Stimulated activated CD8-positive, alpha-beta memory T cell treated with anti-CD3 and anti-CD28 coated beads, Interleukin-7, amount 100 ng/mL, for 24 hours (primary cell): Measurements from ENCODE around the gene PDHX.
"Not testable (repeated sequence)": the region's sequence is repeated elsewhere in the genome, so short reads cannot be mapped to it uniquely, and the experiment has no call there.

Experiments used
- DNase-seq: peaks from one replicate; pipeline ENCODE4 v3.0.0-alpha.2; 2020; ENCODE audit warnings: low read depth

PDHX gene

DNA sequence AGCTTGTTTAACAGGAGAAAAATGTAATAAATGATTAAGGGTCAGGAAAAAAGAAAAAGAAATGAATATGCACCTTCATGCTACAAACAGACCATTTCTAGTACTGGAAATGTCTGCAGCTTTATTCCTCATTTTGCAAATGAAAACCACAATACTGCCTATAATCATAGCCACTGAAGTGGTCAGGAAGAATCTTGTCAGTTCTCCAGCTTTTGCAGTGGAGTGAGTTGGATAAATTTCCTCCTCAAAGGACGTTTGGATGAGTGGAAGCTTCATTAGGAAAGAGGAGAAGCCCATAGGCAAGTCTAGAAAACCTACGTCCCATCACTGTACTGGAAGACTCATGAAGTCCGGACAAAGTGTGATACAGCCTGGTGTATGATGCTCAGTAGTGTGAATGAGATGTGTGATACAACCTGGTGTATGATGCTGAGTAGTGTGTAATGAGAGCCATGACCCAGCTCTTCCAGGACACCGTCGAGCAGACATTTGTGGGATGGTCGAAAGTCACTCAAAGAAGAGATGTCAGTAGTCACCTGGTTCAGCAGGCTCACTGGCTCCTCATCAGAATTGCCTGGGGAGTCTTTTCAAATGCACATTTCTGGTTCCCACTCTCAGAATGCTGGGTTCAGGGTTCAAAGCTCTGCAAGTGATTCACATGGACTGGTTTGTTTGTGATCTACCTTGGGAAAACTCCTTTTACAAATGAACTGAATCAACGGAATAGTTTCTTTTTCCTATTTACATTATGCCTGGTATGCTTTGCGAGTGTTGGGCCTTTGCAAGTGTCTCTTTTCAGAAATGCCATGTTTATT, 101.3 kb downstream of the PDHX start:
- no peak for DNase-seq

DNA sequence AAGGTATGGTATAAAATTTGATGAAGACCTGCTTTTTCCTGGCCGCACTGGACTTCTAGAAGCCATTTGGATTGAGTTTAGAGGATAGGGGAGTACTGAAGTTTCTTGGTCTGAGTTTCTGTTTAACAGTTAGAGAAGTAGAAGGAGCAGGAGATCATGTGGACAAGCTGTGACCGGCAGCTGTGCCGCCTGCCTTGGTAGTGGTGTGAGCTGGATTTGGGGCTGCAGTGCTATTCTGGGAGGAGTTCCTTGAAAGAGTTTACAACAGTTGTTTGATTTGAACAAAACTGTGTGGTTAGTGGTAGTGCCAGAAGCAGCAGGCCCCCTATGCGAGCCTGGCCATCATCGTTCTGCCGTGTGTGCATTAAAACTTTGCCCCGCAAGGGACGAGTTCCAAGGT, 105.2 kb downstream of the PDHX start:
- DNase-seq: no peak

GRCh38 chr11:35023940-35024339, 107.5 kb downstream of the PDHX start:
- not testable (repeated sequence) for DNase-seq

- DNase-seq: not testable (repeated sequence)
Observed at GRCh38 chr11:35028007-35028406, 111.6 kb downstream of the PDHX start.

GRCh38 chr11:35029979-35030682, 113.7 kb downstream of the PDHX start:
- DNase-seq: no peak

GRCh38 chr11:35030716-35031213, 114.3 kb downstream of the PDHX start:
- no peak for DNase-seq

DNA sequence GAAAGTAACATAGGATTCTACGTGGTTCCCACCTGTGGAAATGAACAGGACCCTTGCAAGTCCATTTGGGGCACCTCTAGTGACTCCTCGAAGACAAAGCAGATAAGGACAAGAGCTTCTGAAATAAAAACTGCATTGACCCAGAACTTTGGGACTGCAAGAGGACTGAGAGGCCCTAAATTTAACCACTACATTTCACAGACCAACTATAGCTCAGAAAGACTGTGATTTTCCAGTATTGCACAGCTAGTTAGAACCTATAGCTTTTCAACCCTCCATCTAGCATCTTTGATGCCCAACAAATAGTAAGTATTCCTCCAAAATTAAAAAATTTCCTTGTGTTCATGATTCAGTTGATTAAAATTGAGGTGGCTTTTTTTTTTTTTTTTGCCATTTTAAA, 114.9 kb downstream of the PDHX start:
- no peak for DNase-seq

- DNase-seq: no peak
Observed at GRCh38 chr11:35031867-35032266, 115.4 kb downstream of the PDHX start.

GRCh38 chr11:35033011-35033410, 116.6 kb downstream of the PDHX start:
- no peak for DNase-seq

DNA sequence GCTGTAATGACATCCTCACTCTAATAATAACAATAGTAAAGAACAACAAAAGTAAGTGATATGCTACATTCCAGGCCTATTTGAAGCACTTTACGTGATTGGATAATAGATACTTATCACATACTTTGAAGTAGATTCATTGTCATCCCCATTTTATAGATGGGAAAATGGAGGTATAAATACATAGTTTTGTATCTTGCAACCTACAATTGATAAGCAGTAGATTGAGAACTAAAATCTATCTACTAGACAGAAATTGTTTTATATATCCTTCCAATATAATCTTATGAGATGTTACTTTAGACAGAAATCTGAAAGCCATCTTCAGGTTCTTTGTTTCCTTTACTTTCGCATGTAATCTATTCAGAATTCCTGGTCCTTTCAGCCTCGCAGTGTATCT, 118.0 kb downstream of the PDHX start:
- DNase-seq: no peak

GRCh38 chr11:35035894-35036408, 119.5 kb downstream of the PDHX start:
- no peak for DNase-seq

GRCh38 chr11:35036639-35037038, 120.2 kb downstream of the PDHX start:
- DNase-seq: no peak

GRCh38 chr11:35038211-35038928, 122.0 kb downstream of the PDHX start:
- DNase-seq: no peak

DNA sequence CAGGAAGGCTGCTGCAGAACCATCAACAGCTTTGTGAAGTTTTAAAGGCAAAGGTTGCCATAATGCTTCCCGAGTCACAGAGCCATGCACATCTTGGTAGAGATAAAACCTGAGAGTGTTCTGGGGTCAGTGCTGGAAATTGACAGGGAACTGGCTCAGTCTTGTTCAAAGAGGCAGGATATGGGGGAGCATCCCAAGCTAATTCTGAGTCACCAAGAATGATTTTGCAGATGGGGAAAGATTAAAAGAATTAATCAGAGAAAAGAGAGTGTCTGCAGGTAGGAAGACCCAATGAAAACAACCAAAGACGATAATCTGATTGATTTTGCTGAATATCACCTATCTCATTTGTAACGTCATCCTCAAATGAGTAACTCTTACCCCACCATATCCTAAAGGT, 122.7 kb downstream of the PDHX start:
- no peak for DNase-seq

GRCh38 chr11:35040221-35040942, 124.0 kb downstream of the PDHX start:
- DNase-seq: no peak

DNA sequence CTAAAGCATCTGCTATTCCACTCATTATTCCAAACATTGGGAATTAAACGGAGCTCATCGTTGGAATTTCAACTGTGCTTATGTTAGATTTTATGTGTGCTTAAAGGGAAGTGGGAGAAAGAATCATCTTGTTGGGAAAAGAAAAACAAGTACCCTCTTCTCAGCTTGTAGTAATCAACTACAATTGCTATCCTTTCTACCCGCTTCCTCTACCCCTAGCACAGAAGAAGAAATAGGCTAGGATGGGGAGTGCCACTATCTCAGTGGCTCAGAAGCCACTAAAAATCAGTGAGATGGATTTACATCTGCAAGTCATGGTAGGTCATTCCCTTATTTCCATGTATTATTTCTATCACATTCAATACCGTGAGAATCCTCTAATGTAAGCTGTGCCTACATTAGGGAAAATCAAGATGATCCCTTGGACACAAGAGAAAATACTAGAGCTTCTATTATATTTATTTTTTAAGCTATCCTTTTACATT, 124.7 kb downstream of the PDHX start:
- DNase-seq: no peak

GRCh38 chr11:35042224-35042623, 125.8 kb downstream of the PDHX start:
- DNase-seq: no peak

DNA sequence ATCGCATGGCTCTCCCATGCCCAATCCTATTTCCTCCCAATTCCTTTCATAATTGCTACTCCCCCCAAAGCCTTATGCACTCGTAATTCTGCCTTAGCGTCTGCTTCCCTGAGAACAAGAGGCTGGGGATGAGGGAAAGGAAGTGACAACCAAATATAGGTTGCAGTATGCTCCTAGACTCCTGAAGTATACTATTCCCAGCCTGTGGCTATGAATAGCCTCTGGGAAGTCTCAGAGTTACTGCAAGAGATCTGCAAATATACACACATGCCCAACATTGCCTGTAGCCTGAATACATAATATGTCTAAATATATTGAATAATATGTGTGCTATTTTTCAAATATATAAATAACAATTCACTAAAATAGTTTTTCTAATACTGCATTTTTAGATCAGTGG, 126.5 kb downstream of the PDHX start:
- DNase-seq: no peak

DNA sequence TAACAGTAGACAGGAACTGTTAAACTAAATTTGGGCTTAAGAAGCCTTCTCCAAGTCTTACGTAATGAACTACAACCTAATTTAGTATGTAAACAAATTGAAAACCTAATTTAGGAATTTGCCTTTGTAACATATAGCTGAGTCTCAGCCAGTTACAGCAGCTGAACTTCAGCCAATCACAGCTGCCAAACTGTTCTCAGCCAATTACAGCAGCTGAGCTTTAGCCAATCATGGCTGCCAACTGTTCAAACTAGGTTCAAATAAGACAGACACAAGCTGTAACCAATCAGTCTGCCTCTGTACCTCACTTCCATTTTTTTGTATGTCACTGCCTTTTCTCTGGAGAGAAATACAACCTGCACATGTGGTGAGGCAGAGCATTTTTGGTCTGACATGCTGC, 127.5 kb downstream of the PDHX start:
- DNase-seq: no peak

- no peak for DNase-seq
Observed at GRCh38 chr11:35045236-35045820, 128.9 kb downstream of the PDHX start.
